Measurements from ENCODE around the gene RUVBL1. TPM values are rescaled to one million over a fixed set of nuclear protein-coding genes. Genes with fewer than 3 reads are reported as not detected.

RUVBL1 gene
- polyA plus RNA-seq, 1 donor (not counting 4 experiments of a cell fraction or from before 2014, with no cell fraction given) = 94.8 TPM

DNA sequence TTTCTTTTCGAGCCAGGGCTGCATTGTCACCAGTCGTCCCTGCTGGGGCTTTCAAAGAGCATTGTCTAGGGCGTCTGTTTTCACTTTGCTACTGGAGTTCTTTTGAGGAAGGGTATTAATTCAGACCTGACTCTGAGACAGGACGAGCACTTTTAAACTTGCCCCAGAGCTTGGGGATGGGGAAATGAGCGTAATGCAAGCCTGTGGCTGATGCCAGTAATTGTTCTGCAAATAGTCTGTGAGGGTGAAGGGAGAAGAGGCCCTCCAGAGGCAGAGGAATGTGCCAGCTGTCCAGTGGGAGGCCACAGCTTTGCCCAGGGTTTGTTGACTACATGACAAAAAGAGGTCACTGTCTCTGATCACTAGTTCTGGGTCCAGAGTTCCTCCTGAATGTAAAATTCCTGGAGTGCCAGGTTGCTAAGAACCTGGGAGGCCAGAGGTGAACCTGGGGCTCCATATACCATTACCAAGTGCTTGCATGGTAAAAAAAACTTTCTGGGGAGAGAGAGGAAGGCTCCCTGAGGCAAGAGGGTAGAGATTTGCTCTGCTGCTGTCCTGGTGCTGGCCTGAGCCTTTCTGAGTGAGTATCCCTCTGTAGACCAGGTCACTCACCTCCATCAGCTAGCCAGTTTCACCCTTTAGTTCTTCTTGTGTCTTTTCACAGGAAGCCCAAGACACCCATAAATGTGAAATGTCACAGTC lies 44.5 kb upstream of the RUVBL1 start:
- no peak overlapping the region for H3K4me2 ChIP-seq (ENCODE audit: control insufficient read depth, extremely low read depth, insufficient read depth, low read depth, low read length)
- no peaks in the 10 kb centered on the region for H3K27me3 ChIP-seq (ENCODE audit: control insufficient read depth, extremely low read depth, insufficient read depth, low read length)
- no peaks in the 10 kb centered on the region for H3K79me2 ChIP-seq (ENCODE audit: control insufficient read depth, insufficient read depth, low read length)
- no peaks in the 10 kb centered on the region for H3K4me1 ChIP-seq (ENCODE audit: control insufficient read depth, extremely low read depth, insufficient read depth, low read length)
- H3K9me3 ChIP-seq (ENCODE audit: control insufficient read depth, low read depth, low read length) = no peaks in the 10 kb centered on the region
- no peaks in the 10 kb centered on the region for H4K20me1 ChIP-seq (ENCODE audit: control insufficient read depth, extremely low read depth, insufficient read depth, low read length)
- H3K27ac ChIP-seq (ENCODE audit: control insufficient read depth, insufficient read depth, low read length) = no peak overlapping the region
- FAIRE-seq (no peak), DNase-seq (ENCODE audit: low read depth, low spot score) (no peak)
- H3K4me3 ChIP-seq (ENCODE audit: control insufficient read depth in 2 of 3, extremely low read depth in 1 of 3, insufficient read depth in 2 of 3, low read depth in 1 of 3, low read length in 3 of 3) = no peak overlapping the region
- no peaks in the 10 kb centered on the region for H3K36me3 ChIP-seq (ENCODE audit: control insufficient read depth in 2 of 2, extremely low read depth in 1 of 2, insufficient read depth in 2 of 2, low read length in 2 of 2)
- H2AFZ ChIP-seq (ENCODE audit: control insufficient read depth, low read length) = no peak overlapping the region
- dilution Hi-C loops (cut with MboI; ENCODE audit: extremely low pct_ligation_motif_present, low sequenced_read_pairs) = no loop called here
- TF ChIP-seq EZH2 (IDR thresholded peaks at IDR 0.05; ENCODE audit: low read length) = no peak
- TF ChIP-seq, protein P1, sequence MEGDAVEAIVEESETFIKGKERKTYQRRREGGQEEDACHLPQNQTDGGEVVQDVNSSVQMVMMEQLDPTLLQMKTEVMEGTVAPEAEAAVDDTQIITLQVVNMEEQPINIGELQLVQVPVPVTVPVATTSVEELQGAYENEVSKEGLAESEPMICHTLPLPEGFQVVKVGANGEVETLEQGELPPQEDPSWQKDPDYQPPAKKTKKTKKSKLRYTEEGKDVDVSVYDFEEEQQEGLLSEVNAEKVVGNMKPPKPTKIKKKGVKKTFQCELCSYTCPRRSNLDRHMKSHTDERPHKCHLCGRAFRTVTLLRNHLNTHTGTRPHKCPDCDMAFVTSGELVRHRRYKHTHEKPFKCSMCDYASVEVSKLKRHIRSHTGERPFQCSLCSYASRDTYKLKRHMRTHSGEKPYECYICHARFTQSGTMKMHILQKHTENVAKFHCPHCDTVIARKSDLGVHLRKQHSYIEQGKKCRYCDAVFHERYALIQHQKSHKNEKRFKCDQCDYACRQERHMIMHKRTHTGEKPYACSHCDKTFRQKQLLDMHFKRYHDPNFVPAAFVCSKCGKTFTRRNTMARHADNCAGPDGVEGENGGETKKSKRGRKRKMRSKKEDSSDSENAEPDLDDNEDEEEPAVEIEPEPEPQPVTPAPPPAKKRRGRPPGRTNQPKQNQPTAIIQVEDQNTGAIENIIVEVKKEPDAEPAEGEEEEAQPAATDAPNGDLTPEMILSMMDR (optimal IDR thresholded peaks at IDR 0.05 in 1 of 3, IDR thresholded peaks at IDR 0.05 in 1 of 3, conservative IDR thresholded peaks at IDR 0.05 in 1 of 3; ENCODE audit: extremely low read depth in 1 of 3, insufficient read depth in 2 of 3, low read length in 3 of 3) = no peak
- no peaks in the 10 kb centered on the region for H3K9me1 ChIP-seq (ENCODE audit: control insufficient read depth, extremely low read depth, insufficient read depth, low read length)
- no peak overlapping the region for H3K9ac ChIP-seq (ENCODE audit: control insufficient read depth, extremely low read depth, insufficient read depth, low read length)

DNA sequence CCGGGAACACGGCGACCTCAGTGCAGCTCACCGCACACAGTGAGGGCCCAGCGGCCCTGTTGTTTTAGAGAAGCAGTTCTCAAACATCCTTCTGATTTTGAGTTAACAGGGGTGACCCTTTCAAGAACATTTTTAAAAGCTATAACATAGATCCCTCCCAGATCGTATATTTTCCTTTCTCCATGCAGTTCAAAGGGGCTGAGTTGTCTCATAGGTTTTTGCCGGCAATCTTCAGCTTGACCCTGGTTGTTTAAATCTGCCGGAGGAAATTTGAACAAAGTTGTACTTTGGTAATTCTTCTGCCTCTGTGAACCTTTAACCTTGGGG lies 44.0 kb upstream of the RUVBL1 start:
- Histone ChIP-seq H3K4me1 (ENCODE audit: control insufficient read depth, extremely low read depth, insufficient read depth, low read length) (no peaks in the 10 kb centered on the region), H3K9me3 (ENCODE audit: control insufficient read depth, low read depth, low read length) (no peaks in the 10 kb centered on the region), H3K79me2 (ENCODE audit: control insufficient read depth, insufficient read depth, low read length) (no peaks in the 10 kb centered on the region), H4K20me1 (ENCODE audit: control insufficient read depth, extremely low read depth, insufficient read depth, low read length) (no peaks in the 10 kb centered on the region), H3K36me3 (ENCODE audit: control insufficient read depth in 2 of 2, extremely low read depth in 1 of 2, insufficient read depth in 2 of 2, low read length in 2 of 2) (no peaks in the 10 kb centered on the region), H3K27ac (ENCODE audit: control insufficient read depth, insufficient read depth, low read length) (no peak overlapping the region), H3K9ac (ENCODE audit: control insufficient read depth, extremely low read depth, insufficient read depth, low read length) (no peak overlapping the region), H3K9me1 (ENCODE audit: control insufficient read depth, extremely low read depth, insufficient read depth, low read length) (no peaks in the 10 kb centered on the region), H2AFZ (ENCODE audit: control insufficient read depth, low read length) (no peak overlapping the region), H3K4me2 (ENCODE audit: control insufficient read depth, extremely low read depth, insufficient read depth, low read depth, low read length) (no peak overlapping the region), H3K27me3 (ENCODE audit: control insufficient read depth, extremely low read depth, insufficient read depth, low read length) (no peaks in the 10 kb centered on the region), H3K4me3 (ENCODE audit: control insufficient read depth in 2 of 3, extremely low read depth in 1 of 3, insufficient read depth in 2 of 3, low read depth in 1 of 3, low read length in 3 of 3) (no peak overlapping the region)
- FAIRE-seq (no peak), DNase-seq (ENCODE audit: low read depth, low spot score) (no peak)
- TF ChIP-seq, protein P1 (optimal IDR thresholded peaks at IDR 0.05 in 1 of 3, IDR thresholded peaks at IDR 0.05 in 1 of 3, conservative IDR thresholded peaks at IDR 0.05 in 1 of 3; ENCODE audit: extremely low read depth in 1 of 3, insufficient read depth in 2 of 3, low read length in 3 of 3) = no peak
- TF ChIP-seq EZH2 (IDR thresholded peaks at IDR 0.05; ENCODE audit: low read length) = no peak
- dilution Hi-C loops (cut with MboI; ENCODE audit: extremely low pct_ligation_motif_present, low sequenced_read_pairs) = no loop called here
